ENCODE measurements around the gene RHEB.

RHEB gene

DNA sequence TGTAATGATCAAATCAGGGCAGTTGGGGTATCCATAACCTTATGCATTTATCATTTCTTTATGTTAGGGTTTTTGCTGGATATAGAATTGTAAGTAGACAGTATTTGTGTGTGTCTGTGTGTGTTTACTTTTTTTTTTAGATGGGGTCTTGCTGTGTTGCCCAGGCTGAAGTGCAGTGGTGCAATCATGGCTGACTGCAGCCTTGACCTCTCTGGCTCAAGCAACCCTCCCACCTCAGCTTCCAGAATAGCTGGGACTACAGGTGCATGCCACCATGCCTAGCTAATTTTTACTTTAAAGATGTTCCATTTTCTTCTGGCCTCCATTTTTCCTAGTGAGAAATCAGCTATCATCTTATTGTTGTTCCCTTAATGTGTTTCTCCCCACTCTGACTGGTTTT, 10.1 kb upstream of the RHEB start:
- DNase-seq (ENCODE audit: low spot score), result no peak

- DNase-seq (ENCODE audit: low spot score), result no peak
These were observed 5.2 kb upstream of the RHEB start for GRCh38 chr7:151524845-151525244.

DNA sequence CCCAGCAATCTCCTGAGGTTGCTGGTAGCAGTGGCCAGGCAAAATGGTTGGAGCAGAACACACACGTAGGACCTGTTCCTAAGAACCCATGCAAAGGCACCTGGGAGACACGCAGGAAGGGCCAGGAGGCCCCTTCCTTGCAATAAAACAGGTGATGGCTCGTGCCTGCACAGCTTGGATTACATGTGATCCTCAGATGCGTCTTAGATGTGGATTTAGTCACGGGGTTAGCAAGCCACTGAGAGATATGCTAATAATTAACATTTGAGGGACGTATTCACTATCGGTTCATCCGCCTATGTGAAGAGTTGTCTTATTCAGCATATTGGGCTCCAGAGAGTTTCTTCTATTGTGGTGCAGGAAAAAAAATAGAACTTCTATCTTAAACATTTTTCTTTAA, 4.6 kb upstream of the RHEB start:
- no peak for DNase-seq (ENCODE audit: low spot score)

- no peak for DNase-seq (ENCODE audit: low spot score)
These were observed 945 bp upstream of the RHEB start for GRCh38 chr7:151520419-151521261.

DNA sequence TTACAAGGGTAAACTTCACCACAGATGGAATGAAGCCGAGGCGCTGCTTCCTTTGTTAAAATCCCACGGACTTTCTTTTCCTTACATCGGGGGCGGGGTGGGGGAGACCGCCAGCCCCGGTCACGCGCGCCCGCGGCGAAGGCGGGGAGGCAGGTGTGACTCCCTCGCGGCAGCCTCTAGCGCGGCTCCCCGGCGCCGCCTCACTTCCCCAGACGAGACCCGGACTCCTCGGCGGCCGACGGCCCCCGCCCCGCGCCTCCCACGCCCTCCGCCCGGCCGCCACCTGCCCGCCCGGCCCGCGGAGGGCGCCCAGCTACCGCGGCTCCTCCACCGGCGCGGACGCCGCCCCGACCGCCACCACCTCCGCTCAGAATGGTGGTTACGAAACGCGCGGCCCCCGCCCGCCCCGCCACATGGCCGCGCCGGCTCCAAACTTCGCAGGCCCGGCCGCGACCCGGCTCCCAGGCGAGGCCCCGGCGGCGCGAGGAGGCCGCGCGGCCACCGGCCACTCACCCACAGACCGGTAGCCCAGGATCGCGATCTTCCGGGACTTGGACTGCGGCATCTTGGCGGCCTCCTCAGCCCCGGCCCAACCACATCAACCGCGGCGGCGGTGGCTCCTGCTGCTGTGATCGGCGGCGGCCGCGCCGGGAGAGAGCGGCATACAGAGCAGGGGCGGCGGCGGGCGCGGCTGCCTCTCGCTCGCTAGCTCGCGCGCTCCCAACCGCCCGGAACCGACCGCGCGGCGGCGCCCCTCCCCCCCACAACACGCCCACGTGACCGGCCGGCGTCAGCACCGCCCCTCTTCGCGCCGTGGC, 539 bp downstream of the RHEB start:
- DNase-seq (ENCODE audit: low spot score), result peak; percentile 36

- peak; percentile 30 for DNase-seq (ENCODE audit: low spot score)
These were observed 1.4 kb downstream of the RHEB start for GRCh38 chr7:151518105-151518946.

GRCh38 chr7:151517601-151518104, 2.0 kb downstream of the RHEB start:
- DNase-seq (ENCODE audit: low spot score), result no peak

DNA sequence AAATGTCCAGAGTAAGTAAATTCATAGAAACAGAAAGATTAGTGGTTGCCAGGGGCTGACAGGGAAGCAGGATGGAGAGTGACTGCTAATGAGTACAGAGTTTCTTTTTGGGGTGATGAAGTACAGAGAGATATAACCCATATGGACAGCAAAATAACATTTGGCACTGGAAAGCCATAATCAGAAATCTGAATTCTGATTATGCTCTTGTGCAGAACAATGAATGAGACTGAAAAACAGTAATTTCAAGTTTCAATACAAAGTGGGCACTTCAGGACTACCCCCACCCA, 4.5 kb downstream of the RHEB start:
- no peak for DNase-seq (ENCODE audit: low spot score)

DNA sequence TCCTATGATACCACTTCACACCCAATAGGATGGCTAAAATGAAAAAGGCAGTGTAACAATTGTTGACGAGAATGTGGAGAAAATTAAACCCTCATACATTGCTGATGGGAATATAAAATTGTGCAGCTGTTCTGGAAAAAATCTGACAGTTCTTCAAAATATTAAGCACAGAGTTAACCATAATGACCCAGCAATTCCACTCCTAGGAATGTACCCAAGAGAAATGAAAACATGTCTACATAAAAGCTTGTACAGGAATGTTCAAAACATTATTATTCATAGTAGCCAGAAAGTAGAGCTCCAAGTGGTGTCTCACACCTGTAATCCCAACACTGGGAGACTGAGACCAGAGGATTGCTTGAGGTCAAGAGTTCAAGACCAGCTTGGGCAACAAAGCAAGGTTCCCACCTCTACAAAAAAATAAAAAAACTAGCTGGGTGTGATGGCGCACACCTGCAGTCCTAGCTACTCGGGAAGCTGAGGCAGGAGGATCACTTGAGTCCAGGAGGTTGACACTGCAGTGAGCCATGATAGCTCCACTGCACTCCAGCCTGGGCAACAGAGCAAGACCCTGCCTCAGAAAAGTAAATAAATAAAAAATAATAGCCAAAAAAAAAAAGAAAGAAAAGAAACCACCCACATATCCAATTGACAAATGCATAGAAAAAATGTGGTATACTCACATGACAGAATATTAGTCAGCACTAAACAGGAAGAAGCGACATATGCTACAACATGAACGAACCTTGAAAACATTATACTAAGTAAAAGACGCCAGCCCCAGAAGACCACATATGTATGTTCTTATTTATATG, 5.0 kb downstream of the RHEB start:
- no peak for DNase-seq (ENCODE audit: low spot score)

DNA sequence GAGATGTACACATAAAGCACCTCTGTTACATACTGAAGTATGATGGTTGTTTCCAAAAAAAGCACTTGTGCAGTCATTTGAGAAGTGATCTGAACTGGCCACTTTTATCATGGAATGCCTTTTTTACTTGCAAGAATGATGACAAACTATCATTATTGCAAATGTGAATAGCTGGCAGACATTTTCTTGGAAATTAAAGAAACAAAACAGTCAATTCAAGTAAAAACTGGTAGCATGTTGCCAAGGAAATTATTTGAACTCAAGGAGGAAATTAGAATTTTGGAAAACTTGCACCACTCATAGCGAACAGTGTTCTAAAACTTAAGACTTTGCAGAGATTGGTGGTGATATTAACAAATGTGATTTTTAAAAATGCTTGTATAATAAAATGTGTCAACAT, 6.6 kb downstream of the RHEB start:
- DNase-seq (ENCODE audit: low spot score), result no peak

GRCh38 chr7:151512353-151512752, 7.3 kb downstream of the RHEB start:
- DNase-seq (ENCODE audit: low spot score), result no peak

- DNase-seq (ENCODE audit: low spot score), result no peak
These were observed 7.7 kb downstream of the RHEB start for GRCh38 chr7:151511946-151512345.

- DNase-seq (ENCODE audit: low spot score), result no peak
These were observed 8.4 kb downstream of the RHEB start for GRCh38 chr7:151511270-151511669.

GRCh38 chr7:151509670-151510333, 9.9 kb downstream of the RHEB start:
- DNase-seq (ENCODE audit: low spot score), result no peak

- DNase-seq (ENCODE audit: low spot score), result no peak
These were observed 10.7 kb downstream of the RHEB start for GRCh38 chr7:151508991-151509390.

DNA sequence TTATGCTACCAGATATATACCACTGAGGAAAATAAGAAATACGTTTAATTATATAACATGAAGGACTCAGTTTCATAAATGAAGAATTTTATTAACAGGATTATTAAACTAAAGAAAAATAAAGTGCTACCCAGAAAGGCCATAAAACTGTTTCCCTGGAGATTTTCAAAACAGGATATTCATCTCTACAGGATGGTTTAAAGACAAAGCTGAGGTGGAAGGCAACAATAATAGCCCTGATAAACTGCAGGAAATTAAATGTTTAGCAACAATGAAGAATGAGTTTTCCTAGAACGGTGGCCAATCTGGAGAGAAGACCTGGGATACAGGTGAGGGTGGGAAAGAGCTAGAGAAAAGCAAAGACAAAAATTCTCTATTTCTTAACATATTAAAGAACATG, 11.9 kb downstream of the RHEB start:
- DNase-seq (ENCODE audit: low spot score), result no peak

GRCh38 chr7:151506901-151507382, 12.8 kb downstream of the RHEB start:
- DNase-seq (ENCODE audit: low spot score), result no peak

DNA sequence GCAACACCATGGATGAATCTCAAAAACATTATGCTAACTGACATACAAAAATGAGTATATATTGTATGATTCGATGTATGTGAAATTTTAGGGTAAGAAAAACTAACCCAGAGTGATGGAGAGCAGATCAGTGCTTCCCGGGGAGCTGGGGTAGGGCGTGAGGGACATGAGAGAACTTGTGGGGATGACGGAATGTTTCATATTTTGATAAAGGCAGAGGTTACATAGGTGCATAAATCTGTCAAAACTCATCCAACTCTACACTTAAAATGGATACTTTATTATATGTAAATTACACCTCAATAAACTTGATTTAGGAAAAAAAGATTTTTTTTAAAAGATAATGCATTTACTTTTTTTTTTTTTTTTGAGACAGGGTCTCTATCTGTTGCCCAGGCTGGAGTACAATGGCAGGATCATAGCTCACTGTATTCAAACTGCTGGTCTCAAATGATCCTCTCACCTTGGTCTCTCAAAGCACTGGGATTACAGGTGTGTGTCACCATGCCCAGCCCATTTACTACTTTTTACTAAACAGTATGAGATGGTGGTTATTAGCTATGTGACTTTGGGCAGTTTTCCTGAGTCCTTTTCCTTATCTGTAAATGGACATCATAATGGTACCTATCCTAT, 13.7 kb downstream of the RHEB start:
- no peak for DNase-seq (ENCODE audit: low spot score)

- DNase-seq (ENCODE audit: low spot score), result no peak
These were observed 14.3 kb downstream of the RHEB start for GRCh38 chr7:151505433-151505832.

DNA sequence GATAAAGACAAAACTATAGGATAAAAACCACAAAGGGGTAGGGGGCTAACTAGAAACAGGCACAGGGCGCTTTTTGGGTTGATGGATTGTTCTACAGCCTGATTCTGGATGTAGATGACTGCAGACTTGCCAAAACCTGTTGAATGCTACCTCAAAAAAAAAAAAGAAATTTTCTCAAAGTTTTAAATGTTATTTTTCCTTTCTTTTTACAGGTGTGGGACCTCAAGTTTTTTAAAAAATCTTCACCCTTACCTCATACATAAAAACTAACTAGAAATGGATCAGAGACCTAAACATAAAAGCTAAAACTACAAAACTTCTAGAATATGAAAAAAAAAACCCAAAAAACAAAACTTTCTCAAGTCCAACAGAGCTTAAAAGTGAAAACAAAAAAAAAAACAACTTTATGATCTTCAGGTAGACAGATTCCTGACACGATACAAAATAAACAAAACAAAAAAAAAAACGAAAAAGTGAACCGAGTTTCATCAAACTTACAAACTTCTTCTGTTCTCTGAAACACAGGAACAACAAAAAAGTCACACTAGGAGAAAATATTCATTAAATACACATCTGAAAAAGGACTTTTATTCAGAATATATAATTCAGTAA, 14.9 kb downstream of the RHEB start:
- no peak for DNase-seq (ENCODE audit: low spot score)

Data from AG08396 (cell line).